Common myeloid progenitor, CD34-positive (primary cell): ENCODE measurements around the gene NPL.

Experiments used
- CTCF ChIA-PET: fragments of 350-600 bp; sonication (Branson Sonifier 250); formaldehyde crosslinking; loops from one replicate; lab custom pipeline; 2021; ENCODE audit warnings: antibody characterized with exemption; lab: Charles Lee
- POLR2A ChIA-PET: fragments of 350-600 bp; sonication (Branson Sonifier 250); formaldehyde crosslinking; loops from one replicate; lab custom pipeline; 2021; ENCODE audit warnings: antibody characterized with exemption; lab: Charles Lee
- DNase-seq, 3 donors: peaks; one replicate each; pipeline versions ENCODE4 v3.0.0 to v3.0.0-alpha.2; 2013
- H3K27ac ChIP-seq, 2 experiments: 1 replicate in 1 of 2; 2 replicates in 1 of 2; pipeline ENCODE4 v1.7.0; 2013; ENCODE audit warnings: inconsistent platforms in 2 of 2, low read length in 2 of 2, mild to moderate bottlenecking in 2 of 2, low read depth in 1 of 2, moderate library complexity in 1 of 2; ENCODE audit not compliant: severe bottlenecking in 2 of 2, insufficient read depth in 1 of 2, poor library complexity in 1 of 2
- H3K27me3 ChIP-seq, 5 experiments: replicated peaks in 2 of 5; 1 replicate in 3 of 5; 2 replicates in 2 of 5; pipeline versions ENCODE4 v1.6.1 to v1.7.0; 2013; ENCODE audit warnings: low read length in 4 of 5, mild to moderate bottlenecking in 2 of 5, moderate library complexity in 2 of 5, inconsistent platforms in 1 of 5; ENCODE audit not compliant: insufficient read depth in 5 of 5, control insufficient read depth in 4 of 5
- H3K36me3 ChIP-seq, 4 experiments: 1 replicate in 2 of 4; 2 replicates in 2 of 4; pipeline versions ENCODE4 v1.6.1 to v1.7.0; 2013; ENCODE audit warnings: low read length in 3 of 4, control low read depth in 1 of 4, mild to moderate bottlenecking in 1 of 4; ENCODE audit not compliant: control insufficient read depth in 4 of 4, insufficient read depth in 4 of 4
- H3K4me1 ChIP-seq, 4 experiments: 1 replicate in 3 of 4; 2 replicates in 1 of 4; pipeline versions ENCODE4 v1.6.1 to v1.7.1; 2013; ENCODE audit warnings: low read length in 3 of 4, mild to moderate bottlenecking in 3 of 4, control low read depth in 1 of 4, inconsistent platforms in 1 of 4, moderate library complexity in 1 of 4; ENCODE audit not compliant: control insufficient read depth in 4 of 4, insufficient read depth in 4 of 4; ENCODE audit errors: control extremely low read depth in 1 of 4
- H3K4me3 ChIP-seq, 7 experiments: 1 replicate in 4 of 7; 2 replicates in 3 of 7; pipeline versions ENCODE4 v1.5.1 to v1.7.0; 2013; ENCODE audit warnings: mild to moderate bottlenecking in 7 of 7, low read length in 6 of 7, moderate library complexity in 6 of 7, inconsistent platforms in 2 of 7, low read depth in 2 of 7, control low read depth in 1 of 7; ENCODE audit not compliant: insufficient read depth in 4 of 7, control insufficient read depth in 1 of 7; ENCODE audit errors: extremely low read depth in 1 of 7
- H3K9me3 ChIP-seq, 5 experiments: 1 replicate in 4 of 5; 2 replicates in 1 of 5; pipeline versions ENCODE4 v1.6.1 to v1.7.1; 2013; ENCODE audit warnings: low read length in 4 of 5, mild to moderate bottlenecking in 2 of 5, inconsistent platforms in 1 of 5, low read depth in 1 of 5, moderate library complexity in 1 of 5; ENCODE audit not compliant: control insufficient read depth in 4 of 5, insufficient read depth in 2 of 5; ENCODE audit errors: control extremely low read depth in 1 of 5
- WGBS: methylation state at CpG from one replicate; pipeline ENCODE4 v1.1.5; 2013; ENCODE audit not compliant: insufficient coverage; 5-methylcytosine and 5-hydroxymethylcytosine counted together

The NPL gene

GRCh38 chr1:182765391-182765790 is 24.2 kb upstream of the NPL start:
- ChIA-PET POLR2A (no interaction called here), CTCF (interaction anchor here (0.9 to 1.5 kb wide), 4 partner anchors 17 to 142 kb away, joined by 3 read pairs; no protein-coding TSS in a partner anchor)
- Histone ChIP-seq H3K4me1 (no peaks in the 10 kb centered on the region), H3K27ac (no peak overlapping the region), H3K27me3 (peaks cover 0 to 2% (median 0%) of the 10 kb centered on the region in 5 experiments), H3K36me3 (no peaks in the 10 kb centered on the region), H3K4me3 (no peak overlapping the region), H3K9me3 (peaks cover 0 to 4% (median 2%) of the 10 kb centered on the region in 5 experiments)
- 93% methylated on average over 3 of the region's 3 CpGs for WGBS
- DNase-seq: no peak

DNA sequence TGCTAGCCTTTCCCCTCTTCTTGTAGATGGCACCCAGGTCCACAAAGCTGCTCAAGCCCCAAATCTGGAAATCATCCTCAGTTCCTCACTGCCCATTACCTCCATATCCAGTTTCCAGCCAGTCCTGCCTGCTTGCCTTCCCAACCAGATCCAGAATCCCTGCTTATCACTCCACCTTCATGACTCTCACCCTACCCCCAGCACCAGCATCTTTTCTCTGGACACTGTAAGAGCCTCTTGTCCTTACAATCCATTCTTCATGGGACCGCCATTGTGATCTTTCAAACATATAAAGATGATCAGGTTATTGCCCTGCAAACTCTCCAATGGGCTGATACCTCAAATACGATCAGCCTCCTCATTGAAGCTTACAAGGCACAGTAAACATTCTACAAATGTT is 23.5 kb upstream of the NPL start:
- Histone ChIP-seq H3K27me3 (peaks cover 0 to 2% (median 0%) of the 10 kb centered on the region in 5 experiments), H3K27ac (no peak overlapping the region), H3K9me3 (peaks cover 0 to 4% (median 2%) of the 10 kb centered on the region in 5 experiments), H3K36me3 (no peaks in the 10 kb centered on the region), H3K4me1 (no peaks in the 10 kb centered on the region), H3K4me3 (no peak overlapping the region)
- CTCF ChIA-PET: interaction anchor here (1.1 to 2.1 kb wide), 3 partner anchors 22 to 170 kb away, joined by 3 to 5 read pairs (median 3); no protein-coding TSS in a partner anchor
- WGBS: 100% methylated on average over 1 of the region's 2 CpGs
- POLR2A ChIA-PET: no interaction called here
- no peak for DNase-seq

DNA sequence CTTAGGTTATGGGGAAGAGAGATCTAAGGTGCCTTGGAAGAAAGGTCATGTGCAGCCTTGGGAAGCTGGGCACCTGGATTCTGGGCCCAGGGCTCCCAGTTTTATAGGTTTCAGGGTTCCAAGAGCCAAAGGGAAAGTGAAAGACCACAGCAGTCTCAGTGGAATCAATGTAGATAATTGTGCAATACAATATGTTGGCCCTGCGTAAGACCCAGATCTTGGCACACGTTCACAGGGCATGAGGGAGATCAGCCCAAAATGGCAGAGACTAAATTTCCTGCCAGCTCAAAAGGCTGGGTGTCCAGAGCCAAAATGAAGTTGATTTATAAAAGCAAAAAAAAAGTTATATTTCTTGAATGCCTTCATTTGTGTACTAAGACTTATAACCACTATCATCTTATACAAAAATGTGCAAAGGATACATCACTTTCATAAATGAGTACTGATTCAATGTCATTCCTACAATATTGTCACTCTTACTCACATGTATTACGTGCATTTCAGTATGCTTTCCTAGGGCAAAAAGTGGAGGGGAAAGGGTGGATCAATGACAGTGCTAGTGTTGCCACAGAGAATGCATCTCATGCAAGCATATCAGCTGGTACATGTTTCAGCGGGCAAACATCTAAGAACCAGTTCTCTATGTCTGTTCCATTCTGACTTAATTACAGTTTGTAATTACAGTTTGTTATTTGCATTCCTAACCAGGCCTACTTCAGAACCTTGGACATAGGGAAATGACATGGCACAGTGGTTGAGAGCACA is 22.5 kb upstream of the NPL start:
- no peak overlapping the region for H3K4me3 ChIP-seq
- POLR2A ChIA-PET: no interaction called here
- 94% methylated on average over 2 of the region's 4 CpGs for WGBS
- H3K27me3 ChIP-seq: peaks cover 0 to 2% (median 0%) of the 10 kb centered on the region in 5 experiments
- H3K4me1 ChIP-seq: no peaks in the 10 kb centered on the region
- no peaks in the 10 kb centered on the region for H3K9me3 ChIP-seq
- CTCF ChIA-PET: interaction anchor here (2.1 kb wide), 1 partner anchor 171 kb away, joined by 5 read pairs; no protein-coding TSS in a partner anchor
- H3K36me3 ChIP-seq: no peaks in the 10 kb centered on the region
- no peak overlapping the region for H3K27ac ChIP-seq
- no peak for DNase-seq

- POLR2A ChIA-PET: no interaction called here
- no peak for DNase-seq
- no peaks in the 10 kb centered on the region for H3K4me1 ChIP-seq
- H3K4me3 ChIP-seq: no peak overlapping the region
- H3K36me3 ChIP-seq: no peaks in the 10 kb centered on the region
- no peaks in the 10 kb centered on the region for H3K9me3 ChIP-seq
- peaks cover 0 to 2% (median 0%) of the 10 kb centered on the region in 5 experiments for H3K27me3 ChIP-seq
- H3K27ac ChIP-seq: no peak overlapping the region
- 100% methylated on average over 1 of the region's 2 CpGs for WGBS
- CTCF ChIA-PET: interaction anchor here (1.0 kb wide), 1 partner anchor 13 kb away, joined by 3 read pairs; no protein-coding TSS in a partner anchor
Measured at GRCh38 chr1:182768963-182769362, 20.6 kb upstream of the NPL start.

GRCh38 chr1:182770232-182770631 is 19.3 kb upstream of the NPL start:
- no peaks in the 10 kb centered on the region for H3K36me3 ChIP-seq
- no peaks in the 10 kb centered on the region for H3K4me1 ChIP-seq
- no peaks in the 10 kb centered on the region for H3K9me3 ChIP-seq
- WGBS: 100% methylated on average over 2 of the region's 2 CpGs
- POLR2A ChIA-PET: no interaction called here
- CTCF ChIA-PET: interaction anchor here (1.5 kb wide), 1 partner anchor 170 kb away, joined by 3 read pairs; no protein-coding TSS in a partner anchor
- H3K27me3 ChIP-seq: peaks cover 0 to 9% (median 0%) of the 10 kb centered on the region in 5 experiments
- H3K4me3 ChIP-seq: no peak overlapping the region
- H3K27ac ChIP-seq: no peak overlapping the region
- DNase-seq: no peak

DNA sequence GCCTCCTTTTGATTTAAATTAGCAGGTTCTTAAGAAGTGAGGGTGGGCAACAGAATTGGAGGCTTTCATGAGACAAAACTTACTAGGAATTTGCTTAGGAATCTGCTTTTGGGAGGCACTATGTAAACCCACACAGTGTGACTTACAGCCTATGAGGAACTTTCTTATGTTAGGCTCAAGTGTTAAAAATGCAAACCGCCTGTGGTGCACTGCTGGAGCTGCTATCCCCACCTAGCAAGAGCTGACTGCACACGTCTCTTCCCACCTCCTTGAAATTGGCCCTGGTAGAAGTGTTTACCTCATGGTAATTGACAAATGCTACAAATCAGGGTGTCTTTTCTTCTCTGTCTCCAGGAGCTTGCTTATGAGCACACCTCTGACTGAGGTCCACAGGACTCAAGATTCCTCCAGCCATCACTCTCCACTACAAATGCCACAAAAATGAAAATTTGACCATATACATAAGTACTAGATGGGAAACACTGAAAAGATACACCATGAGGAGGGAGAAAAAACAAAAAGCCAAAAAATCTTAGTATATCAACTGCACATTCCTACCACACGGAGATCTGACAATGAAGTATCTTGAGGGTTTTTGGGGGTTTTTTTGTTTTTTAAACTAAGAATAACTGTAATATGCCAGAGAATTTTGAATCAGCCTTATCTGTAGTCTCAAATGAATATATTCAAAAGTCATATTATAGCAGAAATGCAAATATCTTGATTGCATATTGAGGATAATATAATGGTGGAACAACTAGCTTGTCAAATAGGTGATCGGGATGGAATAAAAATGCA is 18.2 kb upstream of the NPL start:
- Histone ChIP-seq H3K27me3 (peaks cover 0 to 9% (median 0%) of the 10 kb centered on the region in 5 experiments), H3K4me3 (no peak overlapping the region), H3K4me1 (no peaks in the 10 kb centered on the region), H3K36me3 (no peaks in the 10 kb centered on the region), H3K9me3 (no peaks in the 10 kb centered on the region), H3K27ac (no peak overlapping the region)
- POLR2A ChIA-PET: no interaction called here
- no peak for DNase-seq
- CTCF ChIA-PET: interaction anchor here (1.3 to 1.6 kb wide), 2 partner anchors 10 to 11 kb away, joined by 3 to 7 read pairs; no protein-coding TSS in a partner anchor
- WGBS: 94% methylated on average over 2 of the region's 4 CpGs
